GM21717 (cell line): ENCODE data around the gene FBXO31.

Source experiments
- ATAC-seq: cut with Tn5 transposase; IDR thresholded peaks from one replicate; pipeline ENCODE4 v1.9.1; 2021; ENCODE audit warnings: mild to moderate bottlenecking, moderate library complexity; ENCODE audit not compliant: unreplicated experiment

Gene FBXO31, protein sequence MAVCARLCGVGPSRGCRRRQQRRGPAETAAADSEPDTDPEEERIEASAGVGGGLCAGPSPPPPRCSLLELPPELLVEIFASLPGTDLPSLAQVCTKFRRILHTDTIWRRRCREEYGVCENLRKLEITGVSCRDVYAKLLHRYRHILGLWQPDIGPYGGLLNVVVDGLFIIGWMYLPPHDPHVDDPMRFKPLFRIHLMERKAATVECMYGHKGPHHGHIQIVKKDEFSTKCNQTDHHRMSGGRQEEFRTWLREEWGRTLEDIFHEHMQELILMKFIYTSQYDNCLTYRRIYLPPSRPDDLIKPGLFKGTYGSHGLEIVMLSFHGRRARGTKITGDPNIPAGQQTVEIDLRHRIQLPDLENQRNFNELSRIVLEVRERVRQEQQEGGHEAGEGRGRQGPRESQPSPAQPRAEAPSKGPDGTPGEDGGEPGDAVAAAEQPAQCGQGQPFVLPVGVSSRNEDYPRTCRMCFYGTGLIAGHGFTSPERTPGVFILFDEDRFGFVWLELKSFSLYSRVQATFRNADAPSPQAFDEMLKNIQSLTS

DNA sequence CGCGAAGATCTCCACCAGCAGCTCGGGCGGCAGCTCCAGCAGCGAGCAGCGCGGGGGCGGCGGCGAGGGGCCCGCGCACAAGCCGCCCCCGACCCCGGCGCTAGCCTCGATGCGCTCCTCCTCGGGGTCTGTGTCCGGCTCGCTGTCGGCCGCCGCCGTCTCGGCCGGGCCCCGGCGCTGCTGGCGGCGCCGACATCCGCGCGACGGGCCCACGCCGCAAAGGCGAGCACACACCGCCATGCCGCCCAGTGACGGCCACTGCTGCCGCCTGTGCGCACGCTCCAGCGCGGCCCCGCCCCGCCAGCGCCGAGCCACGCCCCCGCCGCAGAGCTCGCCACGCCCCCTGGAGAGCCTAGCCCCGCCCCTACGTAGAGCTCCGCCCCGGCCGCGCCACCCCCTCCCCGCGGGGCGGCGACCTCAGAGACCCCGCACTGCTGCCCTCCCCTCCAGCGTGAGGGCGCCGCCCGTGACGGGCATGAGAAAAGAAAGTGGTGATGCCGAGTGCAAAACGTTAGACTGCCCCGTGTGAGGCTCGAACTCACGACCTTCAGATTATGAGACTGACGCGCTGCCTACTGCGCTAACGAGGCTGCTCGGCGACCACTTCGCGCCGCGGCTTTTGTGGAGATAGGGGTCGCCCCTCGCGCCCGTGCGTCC is at the start of gene FBXO31:
TSS of gene FBXO31 (minus strand) at position 272 of the 657 bp plus-strand sequence. CDS start at position 240, 32 bp downstream.
- peak; percentile 42 for ATAC-seq

- no peak for ATAC-seq
Observed at GRCh38 chr16:87432330-87432915, 48.8 kb upstream of the FBXO31 start.

- no peak for ATAC-seq
Observed at GRCh38 chr16:87431926-87432325, 48.4 kb upstream of the FBXO31 start.

DNA sequence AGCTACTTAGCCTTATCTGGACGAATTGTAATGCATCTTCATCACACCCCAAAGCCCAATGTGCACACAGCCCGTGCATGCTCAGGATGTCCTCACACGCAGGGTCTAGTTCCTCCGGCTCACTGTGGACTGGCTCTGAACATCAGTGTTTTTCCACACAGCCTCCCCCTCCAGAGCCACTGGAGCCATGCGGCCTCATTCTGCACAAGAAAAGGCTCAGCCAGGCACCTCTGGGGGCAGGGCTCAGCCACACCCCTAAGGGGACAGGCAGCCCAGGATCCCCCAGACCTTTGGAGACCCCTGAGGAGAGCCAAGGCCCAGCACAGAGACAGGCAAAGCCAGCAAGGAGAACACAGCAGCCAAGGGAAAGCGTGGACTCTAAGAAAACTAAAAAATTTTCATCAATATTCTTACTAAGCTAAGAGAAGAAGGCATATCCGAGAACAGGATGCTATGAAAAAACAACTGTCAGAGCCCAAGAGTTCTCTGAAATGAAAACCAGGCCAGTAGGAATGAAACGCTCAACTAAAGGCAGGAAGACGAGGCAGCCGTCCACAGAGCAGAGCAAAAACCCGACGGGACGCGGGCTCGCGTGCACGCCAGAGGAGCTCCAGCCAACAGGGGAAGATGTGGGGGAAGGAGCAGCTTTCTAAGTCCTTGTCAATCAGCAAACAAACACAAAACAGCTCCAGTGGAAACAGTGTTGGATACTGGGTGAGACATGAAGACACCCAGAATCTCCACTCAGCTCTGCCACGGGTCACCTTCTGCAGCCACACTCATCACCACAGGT is 43.0 kb upstream of the FBXO31 start:
- ATAC-seq = no peak

DNA sequence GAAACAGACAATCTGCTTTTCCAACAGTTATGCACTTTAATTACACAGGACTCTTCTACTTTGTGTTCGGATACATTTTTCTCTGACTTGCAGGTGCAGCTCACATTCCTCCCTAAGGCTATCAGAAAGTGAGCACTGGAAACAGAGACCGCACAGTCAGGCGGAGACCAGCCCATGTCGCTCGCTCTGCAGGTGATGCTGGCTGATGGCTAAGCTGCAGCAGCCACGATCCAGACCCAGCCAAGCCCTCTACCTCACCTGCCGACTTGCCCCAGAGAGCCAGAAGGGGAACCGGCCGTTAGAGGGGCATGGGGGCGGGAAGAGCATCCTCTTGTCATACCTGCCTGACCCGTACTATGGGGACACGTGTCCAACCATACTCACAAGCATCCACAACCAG is 42.4 kb upstream of the FBXO31 start:
- no peak for ATAC-seq

DNA sequence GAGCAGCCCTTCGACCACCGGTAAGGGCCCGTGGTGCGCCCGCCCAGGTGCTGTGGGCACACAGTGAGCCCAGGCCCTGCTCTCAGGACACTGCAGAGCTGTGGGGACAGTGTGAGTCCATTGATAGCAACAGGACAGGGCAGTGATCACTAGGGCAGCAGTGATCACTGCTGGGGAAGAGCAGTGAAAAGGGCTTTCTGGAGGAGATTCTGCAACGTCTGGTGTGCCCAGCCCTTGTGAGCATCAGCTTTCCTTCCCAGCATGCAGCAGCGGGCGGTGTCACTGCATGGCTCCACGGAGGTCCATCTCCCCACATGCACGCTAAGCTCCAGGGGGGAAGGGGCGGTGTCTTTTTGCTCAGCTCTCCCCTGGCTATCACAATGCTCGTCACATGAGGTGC is 40.7 kb upstream of the FBXO31 start:
- ATAC-seq = no peak

DNA sequence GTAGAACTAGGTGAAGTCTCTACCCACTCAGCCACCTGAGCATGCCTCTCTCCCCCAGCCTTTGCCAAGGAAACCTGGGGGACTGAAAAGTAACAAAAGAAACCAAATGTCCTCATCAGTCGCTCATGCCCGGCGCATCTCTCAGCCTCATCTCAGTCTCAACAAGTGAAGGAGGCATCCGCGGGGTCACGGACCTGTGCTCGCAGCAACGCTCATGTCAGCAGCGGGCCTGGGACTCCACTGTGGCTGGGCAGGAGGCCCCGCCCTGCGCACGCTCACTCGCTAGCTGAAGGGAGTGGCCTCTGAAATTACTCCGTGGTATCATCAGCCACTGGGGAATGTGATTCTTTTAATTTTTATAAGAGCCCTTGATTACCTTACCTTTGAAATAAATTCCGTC is 39.9 kb upstream of the FBXO31 start:
- no peak for ATAC-seq

DNA sequence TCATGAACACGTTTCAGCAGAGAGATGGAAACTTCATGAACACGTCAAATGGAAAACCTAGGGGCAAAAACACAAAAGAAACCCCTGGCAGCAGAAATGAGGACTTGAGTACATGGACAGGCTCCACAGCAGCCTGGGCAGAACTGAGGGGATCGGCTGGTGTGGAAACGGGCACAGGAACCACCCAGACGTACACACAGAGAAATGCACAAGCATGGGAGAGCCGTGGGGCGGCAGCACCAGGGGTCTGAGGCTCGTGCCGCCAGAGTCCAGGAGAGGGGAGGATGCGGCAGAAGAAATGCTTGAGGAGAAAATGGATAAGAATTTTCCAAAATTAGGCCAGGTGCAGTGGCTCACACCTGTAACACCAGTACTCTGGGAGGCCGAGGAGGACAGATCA is 38.5 kb upstream of the FBXO31 start:
- no peak for ATAC-seq

- no peak for ATAC-seq
Observed at GRCh38 chr16:87421003-87421912, 37.7 kb upstream of the FBXO31 start.

- no peak for ATAC-seq
Observed at GRCh38 chr16:87420026-87421002, 36.7 kb upstream of the FBXO31 start.

DNA sequence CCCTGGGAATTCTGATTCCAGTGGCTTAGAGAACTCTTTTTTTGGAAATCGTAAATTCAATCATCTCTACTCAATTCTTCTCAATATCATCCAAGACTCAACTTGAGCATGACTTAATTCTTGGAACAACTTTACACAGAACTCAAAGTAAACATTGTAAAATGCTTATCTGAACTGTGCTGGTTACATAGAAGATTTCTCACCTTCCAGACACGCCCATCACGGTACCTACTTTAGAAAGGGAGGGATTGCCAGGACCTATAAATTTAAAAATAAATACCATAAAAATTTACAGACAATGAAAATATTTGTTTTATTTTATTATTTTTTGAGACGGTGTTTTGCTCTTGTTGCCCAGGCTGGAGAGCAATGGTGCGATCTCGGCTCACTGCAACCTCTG is 35.1 kb upstream of the FBXO31 start:
- ATAC-seq = no peak

DNA sequence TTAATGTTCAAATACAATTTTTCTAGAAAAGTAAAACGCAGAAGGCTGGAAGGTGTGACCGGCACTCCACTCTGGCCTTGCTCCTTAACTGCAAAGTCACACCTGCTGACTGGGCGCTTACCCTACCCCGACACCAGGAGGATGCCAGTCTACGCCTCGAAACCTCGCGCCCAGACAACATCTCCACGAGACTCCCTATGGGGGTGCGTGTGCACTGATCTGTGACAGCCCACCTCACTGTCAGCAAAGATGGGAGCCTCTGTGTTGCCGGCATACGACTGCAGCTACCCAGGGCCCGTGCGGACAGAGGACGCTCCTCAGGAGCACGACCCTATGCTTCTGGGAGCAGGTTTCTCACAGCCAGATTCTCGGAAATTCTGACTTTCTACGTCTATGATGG is 34.6 kb upstream of the FBXO31 start:
- ATAC-seq = no peak

- no peak for ATAC-seq
Observed at GRCh38 chr16:87417528-87417910, 33.9 kb upstream of the FBXO31 start.

DNA sequence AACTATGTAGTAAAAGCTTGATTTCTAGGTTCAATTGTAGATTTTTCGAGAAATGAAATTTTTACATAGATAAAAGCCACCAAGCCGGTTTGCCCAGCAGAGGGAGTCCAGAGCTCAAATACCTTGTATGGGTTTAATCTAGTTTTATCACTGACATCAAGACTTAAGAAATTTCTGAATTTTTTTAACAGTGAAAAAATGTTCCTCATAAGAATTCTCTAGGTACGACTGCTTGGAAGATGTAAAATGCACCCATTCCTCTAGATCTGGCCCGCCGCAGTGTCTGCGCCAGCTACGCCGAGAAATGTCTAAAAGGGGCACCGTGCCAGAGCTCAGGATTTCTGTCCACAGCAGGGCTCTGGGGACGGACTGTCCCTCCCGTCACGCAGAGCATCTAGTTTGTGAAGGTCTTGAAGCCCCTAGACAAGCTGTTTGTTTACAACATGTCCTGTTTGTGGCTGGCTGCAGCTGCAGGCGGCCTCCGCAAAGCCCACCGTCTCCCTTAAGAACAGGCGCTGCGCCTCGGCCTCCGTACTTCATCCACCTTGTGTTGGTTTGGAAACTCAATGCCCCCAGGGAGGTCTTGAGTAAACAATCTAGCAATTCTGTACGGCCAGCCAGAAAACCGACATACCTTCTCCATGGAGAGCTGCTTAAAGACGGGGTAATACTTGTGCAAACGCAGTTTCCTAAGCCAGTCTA is 33.4 kb upstream of the FBXO31 start:
- ATAC-seq = no peak

DNA sequence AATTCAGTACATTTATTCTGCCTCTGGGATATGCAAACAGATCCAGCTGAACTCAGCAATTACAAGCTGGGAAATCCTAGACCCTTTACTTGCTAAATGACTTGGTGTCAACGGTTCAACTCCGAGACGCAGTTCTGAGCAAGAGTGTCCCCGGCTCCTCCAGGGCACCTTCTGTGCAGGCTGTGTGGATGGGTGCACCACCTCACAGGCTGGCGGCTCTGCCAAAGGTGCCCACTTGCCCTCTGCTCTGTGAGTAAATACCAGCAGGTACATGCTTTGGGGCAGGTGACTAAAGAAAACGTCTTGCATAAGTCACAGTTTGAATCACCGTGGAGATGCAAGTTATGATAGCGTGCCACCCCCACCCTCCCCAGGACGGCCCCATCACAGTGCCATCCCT is 31.9 kb upstream of the FBXO31 start:
- ATAC-seq = no peak

GRCh38 chr16:87414251-87414680 is 30.7 kb upstream of the FBXO31 start:
- ATAC-seq = no peak

GRCh38 chr16:87412996-87413421 is 29.4 kb upstream of the FBXO31 start:
- ATAC-seq = no peak

DNA sequence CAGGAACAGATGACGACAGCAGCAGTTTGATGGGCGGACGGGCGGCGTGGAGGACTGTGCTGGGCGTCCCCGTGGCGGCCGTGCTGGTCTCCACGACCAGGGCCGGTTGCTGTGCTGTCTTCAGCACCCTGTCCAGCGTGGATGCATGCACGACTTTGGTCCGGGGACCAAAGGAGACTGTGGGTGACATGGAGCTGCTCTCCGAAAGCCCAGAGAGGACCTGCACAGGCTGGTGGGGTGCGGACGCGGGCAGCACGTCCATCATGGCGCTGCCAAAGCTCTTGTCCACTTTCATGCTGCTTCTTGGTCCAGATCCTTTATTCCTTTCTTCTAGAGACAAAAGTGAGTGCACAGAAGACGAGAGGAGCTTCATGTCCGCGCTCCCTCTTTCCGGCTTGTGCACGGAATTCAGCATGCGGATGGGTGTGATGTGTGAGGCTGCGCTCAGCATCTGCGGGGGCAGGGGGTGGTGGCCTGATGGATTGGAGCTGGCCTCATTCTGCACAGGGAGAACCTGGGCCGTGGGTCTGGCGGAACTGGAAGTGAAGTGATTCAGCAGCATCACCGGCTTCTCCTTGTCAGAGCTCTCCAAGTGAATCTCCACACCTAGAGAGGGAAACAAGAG is 28.9 kb upstream of the FBXO31 start:
- no peak for ATAC-seq
